CD8-positive, alpha-beta memory T cell (primary cell): ENCODE measurements around the gene ERCC4. TPM values are rescaled to one million over a fixed set of nuclear protein-coding genes. Genes with fewer than 3 reads are reported as not detected.
A peak's percentile ranks its signal among the peaks of the same experiment; 100 is the strongest.

Source experiments
- CTCF ChIA-PET: fragments of 350-600 bp; sonication (Branson Sonifier 250); formaldehyde crosslinking; loops from one replicate; lab custom pipeline; 2021; ENCODE audit warnings: antibody characterized with exemption; lab: Charles Lee
- POLR2A ChIA-PET: fragments of 350-600 bp; sonication (Branson Sonifier 250); formaldehyde crosslinking; loops from one replicate; lab custom pipeline; 2021; ENCODE audit warnings: antibody characterized with exemption; lab: Charles Lee
- DNase-seq, 5 donors: peaks; one replicate each; pipeline versions ENCODE4 v3.0.0 to v3.0.0-alpha.2; 2020 to 2022; ENCODE audit warnings: mixed read lengths in 1 of 5
- H3K27ac ChIP-seq: one replicate; pipeline ENCODE4 v1.7.0; 2013; ENCODE audit warnings: low read depth, mild to moderate bottlenecking, low read length, moderate library complexity
- H3K27me3 ChIP-seq: 2 replicates; pipeline ENCODE4 v1.7.0; 2013; ENCODE audit warnings: low read length, mild to moderate bottlenecking; ENCODE audit not compliant: insufficient read depth, poor library complexity, severe bottlenecking
- H3K36me3 ChIP-seq: 2 replicates; pipeline ENCODE4 v1.7.0; 2013; ENCODE audit warnings: mild to moderate bottlenecking, low read length, moderate library complexity; ENCODE audit not compliant: insufficient read depth
- H3K4me1 ChIP-seq: 2 replicates; pipeline ENCODE4 v1.7.0; 2013; ENCODE audit warnings: mild to moderate bottlenecking, low read length, moderate library complexity; ENCODE audit not compliant: insufficient read depth
- H3K4me3 ChIP-seq: 2 replicates; pipeline ENCODE4 v1.7.0; 2013; ENCODE audit warnings: mild to moderate bottlenecking, low read length
- H3K9me3 ChIP-seq: 2 replicates; pipeline ENCODE4 v1.7.0; 2013; ENCODE audit warnings: mild to moderate bottlenecking, low read length
- H3K27ac Mint-ChIP-seq, 8 donors: one replicate each; pipeline ENCODE4 v1.8.0; 2020 to 2021; ENCODE audit warnings: mixed read lengths in 8 of 8, mild to moderate bottlenecking in 6 of 8, inconsistent platforms in 3 of 8, moderate library complexity in 3 of 8
- H3K27me3 Mint-ChIP-seq, 2 donors: one replicate each; pipeline ENCODE4 v1.8.0; 2020 to 2021; ENCODE audit warnings: mixed read lengths in 2 of 2, mild to moderate bottlenecking in 1 of 2, moderate library complexity in 1 of 2
- H3K36me3 Mint-ChIP-seq, 3 donors: one replicate each; pipeline ENCODE4 v1.8.0; 2020 to 2021; ENCODE audit warnings: mixed read lengths in 3 of 3, inconsistent platforms in 1 of 3, mild to moderate bottlenecking in 1 of 3
- H3K4me1 Mint-ChIP-seq, 3 donors: one replicate each; pipeline ENCODE4 v1.8.0; 2020 to 2021; ENCODE audit warnings: mixed read lengths in 3 of 3, inconsistent platforms in 1 of 3, mild to moderate bottlenecking in 1 of 3
- H3K4me3 Mint-ChIP-seq, 7 donors: one replicate each; pipeline ENCODE4 v1.8.0; 2020 to 2021; ENCODE audit warnings: mixed read lengths in 7 of 7, mild to moderate bottlenecking in 6 of 7, moderate library complexity in 4 of 7, inconsistent platforms in 2 of 7
- H3K9me3 Mint-ChIP-seq, 5 donors: one replicate each; pipeline ENCODE4 v1.8.0; 2020 to 2022; ENCODE audit warnings: mixed read lengths in 5 of 5, mild to moderate bottlenecking in 3 of 5, moderate library complexity in 2 of 5, inconsistent platforms in 1 of 5
- polyA plus RNA-seq: library from polyadenylated mRNA; unstranded; fragments of 300-500 nt; fragmentation: Illumina TruSeq; gene quantifications from one replicate; pipeline ENCODE4 v1.2.3, GENCODE V29; 2021
- total RNA-seq, 2 experiments: library from RNA; stranded (reverse); gene quantifications; one replicate each; pipeline ENCODE4 v1.2.3, GENCODE V29; 2021

ERCC4 gene
- total and polyA plus RNA-seq, 3 experiments from 2014 or later = 13.1 to 21.6 (median 15.6) TPM

DNA sequence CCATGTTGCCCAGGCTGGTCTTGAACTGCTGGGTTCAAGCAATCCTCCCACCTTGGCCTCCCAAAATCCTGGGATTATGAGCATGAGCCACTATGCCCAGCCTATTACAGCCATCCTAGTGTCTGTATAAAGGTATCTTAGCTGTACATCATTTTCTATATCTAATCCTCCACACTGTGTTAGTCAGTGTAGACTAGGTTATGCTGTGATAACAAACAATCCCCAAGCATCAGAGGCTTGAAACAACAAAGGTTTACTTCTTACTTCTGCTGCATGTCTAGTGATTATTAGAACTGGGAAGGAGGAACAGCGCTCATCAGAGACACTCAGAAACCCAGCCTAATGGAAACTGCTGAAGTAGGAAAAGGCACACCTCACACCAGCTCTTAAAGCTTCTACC lies 68.1 kb downstream of the ERCC4 start:
- H3K4me1 Mint-ChIP-seq = no peaks in the 10 kb centered on the region
- DNase-seq = no peak
- H3K36me3 Mint-ChIP-seq = no peaks in the 10 kb centered on the region
- no peak overlapping the region for H3K27ac Mint-ChIP-seq
- H3K9me3 Mint-ChIP-seq = peaks cover 0 to 1% (median 0%) of the 10 kb centered on the region in 5 donors
- no peak overlapping the region for H3K4me3 Mint-ChIP-seq
- CTCF ChIA-PET = no interaction called here
- Histone ChIP-seq H3K4me1 (no peaks in the 10 kb centered on the region), H3K27me3 (no peaks in the 10 kb centered on the region), H3K9me3 (no peaks in the 10 kb centered on the region), H3K36me3 (no peaks in the 10 kb centered on the region), H3K27ac (no peak overlapping the region), H3K4me3 (no peak overlapping the region)
- POLR2A ChIA-PET = no interaction called here
- H3K27me3 Mint-ChIP-seq = peaks cover 0 to 12% of the 10 kb centered on the region in 2 donors

DNA sequence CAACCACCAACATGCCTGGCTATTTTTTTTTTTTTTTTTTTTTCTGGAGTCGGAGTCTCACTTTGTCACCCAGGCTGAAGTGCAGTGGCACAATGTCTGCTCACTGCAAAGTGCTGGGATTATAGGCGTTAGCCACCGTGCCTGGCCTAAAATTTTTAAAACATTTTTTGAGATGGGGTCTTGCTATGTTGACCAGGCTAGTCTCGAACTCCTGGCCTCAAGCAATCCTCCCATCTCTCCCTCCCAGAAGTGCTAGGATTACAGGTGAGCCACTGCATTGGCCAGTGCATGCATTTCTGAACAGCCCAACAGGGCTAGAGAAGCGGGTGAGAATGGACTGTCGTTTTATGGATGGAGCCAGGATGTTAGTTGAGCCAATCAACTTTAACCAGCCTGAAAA lies 72.4 kb downstream of the ERCC4 start:
- ChIA-PET POLR2A (no interaction called here), CTCF (no interaction called here)
- no peaks in the 10 kb centered on the region for H3K9me3 ChIP-seq
- Mint-ChIP-seq H3K4me3 (no peak overlapping the region), H3K27ac (no peak overlapping the region), H3K27me3 (peaks cover 2 to 15% of the 10 kb centered on the region in 2 donors), H3K36me3 (no peaks in the 10 kb centered on the region), H3K4me1 (no peaks in the 10 kb centered on the region), H3K9me3 (peaks cover 0 to 1% (median 0%) of the 10 kb centered on the region in 5 donors)
- no peak overlapping the region for H3K27ac ChIP-seq
- H3K36me3 ChIP-seq = no peaks in the 10 kb centered on the region
- no peaks in the 10 kb centered on the region for H3K4me1 ChIP-seq
- no peak overlapping the region for H3K4me3 ChIP-seq
- no peak for DNase-seq
- no peaks in the 10 kb centered on the region for H3K27me3 ChIP-seq

DNA sequence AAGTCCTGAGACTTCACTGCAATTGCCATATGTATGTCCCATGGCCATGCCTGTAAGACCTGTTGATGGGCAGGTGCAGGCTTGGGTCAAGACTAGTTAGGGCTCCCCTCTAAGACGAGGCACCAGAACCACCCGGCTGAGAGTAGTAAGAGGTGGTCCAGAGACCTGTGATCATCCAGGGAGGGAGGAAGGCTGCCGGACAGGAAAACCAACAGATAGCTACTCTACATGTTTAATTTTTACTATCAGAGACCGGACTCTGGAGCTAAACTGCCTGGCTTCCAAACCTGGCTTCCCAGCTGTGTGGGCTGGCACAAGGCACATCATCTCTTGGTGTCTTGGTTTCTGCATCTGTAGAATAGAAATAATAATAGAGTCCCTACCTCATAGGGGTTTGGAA lies 73.0 kb downstream of the ERCC4 start:
- no peaks in the 10 kb centered on the region for H3K36me3 Mint-ChIP-seq
- POLR2A ChIA-PET = no interaction called here

DNA sequence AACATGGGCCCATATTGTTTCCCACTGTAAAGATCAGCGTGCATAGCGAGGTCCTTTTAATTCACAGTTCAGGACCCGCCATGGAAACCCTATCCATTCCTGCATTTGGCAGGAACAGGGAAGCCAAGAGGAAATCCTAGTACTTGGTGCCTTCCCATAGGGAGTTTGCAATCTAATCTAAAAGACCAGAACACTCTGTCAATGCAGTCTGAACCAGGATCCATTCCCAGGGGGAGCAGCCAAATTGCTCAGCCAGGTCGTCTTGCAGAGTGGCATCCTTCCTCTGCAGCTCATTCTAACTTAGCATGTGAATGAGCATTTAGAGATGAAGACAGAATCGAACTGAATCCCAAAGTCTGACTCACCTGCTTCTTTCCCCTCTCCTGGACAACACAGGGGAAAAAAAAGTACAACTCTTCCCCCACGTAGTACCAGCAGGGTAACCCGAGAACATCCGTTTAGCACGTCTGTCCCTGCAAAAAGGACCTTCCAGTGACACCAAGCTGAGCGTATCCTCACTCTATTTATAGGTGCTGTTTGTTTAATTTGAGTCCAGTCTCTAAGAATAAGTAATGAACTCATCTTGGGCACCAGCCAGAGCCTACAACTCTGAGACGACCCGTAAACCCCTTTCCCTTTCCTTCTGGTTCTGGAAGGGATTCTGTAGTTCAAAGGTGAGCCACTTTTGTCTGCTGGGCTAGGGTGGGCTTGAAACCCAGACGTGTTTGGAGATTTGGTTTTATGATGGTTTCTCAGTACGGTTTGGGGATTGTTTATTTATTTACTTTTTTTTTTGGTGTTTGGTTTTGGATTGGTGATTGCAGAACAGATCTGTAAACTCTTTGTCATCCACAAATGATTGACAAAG lies 74.5 kb downstream of the ERCC4 start:
- Histone ChIP-seq H3K9me3 (no peaks in the 10 kb centered on the region), H3K4me1 (no peaks in the 10 kb centered on the region), H3K27me3 (no peaks in the 10 kb centered on the region), H3K36me3 (no peaks in the 10 kb centered on the region), H3K27ac (no peak overlapping the region), H3K4me3 (no peak overlapping the region)
- no peak for DNase-seq
- CTCF ChIA-PET = no interaction called here
- Mint-ChIP-seq H3K4me1 (peaks cover 0 to 5% (median 4%) of the 10 kb centered on the region in 3 donors), H3K27me3 (peaks cover 2 to 11% of the 10 kb centered on the region in 2 donors), H3K4me3 (no peak overlapping the region), H3K36me3 (no peaks in the 10 kb centered on the region), H3K9me3 (no peaks in the 10 kb centered on the region), H3K27ac (peak overlapping the region in 1 of 8 donors; percentile 9)
- POLR2A ChIA-PET = no interaction called here

More for the DNA sequence above, 73.0 kb downstream of the ERCC4 start:
- CTCF ChIA-PET = no interaction called here
- peaks cover 0 to 4% (median 3%) of the 10 kb centered on the region in 3 donors for H3K4me1 Mint-ChIP-seq
- no peaks in the 10 kb centered on the region for H3K9me3 ChIP-seq
- no peak overlapping the region for H3K4me3 Mint-ChIP-seq
- no peak overlapping the region for H3K4me3 ChIP-seq
- no peaks in the 10 kb centered on the region for H3K27me3 ChIP-seq
- peaks cover 2 to 15% of the 10 kb centered on the region in 2 donors for H3K27me3 Mint-ChIP-seq
- no peaks in the 10 kb centered on the region for H3K4me1 ChIP-seq
- no peak overlapping the region for H3K27ac ChIP-seq
- no peak overlapping the region for H3K27ac Mint-ChIP-seq
- DNase-seq = no peak
- H3K9me3 Mint-ChIP-seq = no peaks in the 10 kb centered on the region
- H3K36me3 ChIP-seq = no peaks in the 10 kb centered on the region

DNA sequence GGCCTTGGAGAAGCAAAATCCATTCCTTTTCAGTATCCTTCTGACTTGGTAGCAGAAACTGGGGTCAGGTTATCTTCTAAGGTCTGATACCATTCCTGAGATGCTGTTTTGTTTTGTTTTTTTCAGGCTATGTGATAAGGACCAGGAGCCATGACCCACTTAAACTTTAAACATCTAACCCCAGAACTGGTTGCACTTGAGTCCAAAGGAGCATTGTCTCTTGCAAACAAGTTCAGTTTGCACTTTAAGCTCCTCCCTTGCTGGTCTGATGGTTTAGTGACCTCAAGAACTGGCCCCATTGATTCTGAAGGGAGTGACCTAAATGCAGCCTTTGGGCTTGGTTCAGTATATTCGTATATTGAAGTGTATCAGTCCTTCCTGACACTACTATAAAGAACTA lies 75.2 kb downstream of the ERCC4 start:
- H3K4me3 ChIP-seq = no peak overlapping the region
- no peaks in the 10 kb centered on the region for H3K9me3 ChIP-seq
- Mint-ChIP-seq H3K4me3 (no peak overlapping the region), H3K4me1 (peaks cover 0 to 5% (median 4%) of the 10 kb centered on the region in 3 donors), H3K36me3 (no peaks in the 10 kb centered on the region), H3K9me3 (no peaks in the 10 kb centered on the region), H3K27ac (no peak overlapping the region), H3K27me3 (peaks cover 2 to 11% of the 10 kb centered on the region in 2 donors)
- H3K4me1 ChIP-seq = no peaks in the 10 kb centered on the region
- CTCF ChIA-PET = no interaction called here
- no peaks in the 10 kb centered on the region for H3K27me3 ChIP-seq
- POLR2A ChIA-PET = no interaction called here
- H3K36me3 ChIP-seq = no peaks in the 10 kb centered on the region
- no peak for DNase-seq
- no peak overlapping the region for H3K27ac ChIP-seq

DNA sequence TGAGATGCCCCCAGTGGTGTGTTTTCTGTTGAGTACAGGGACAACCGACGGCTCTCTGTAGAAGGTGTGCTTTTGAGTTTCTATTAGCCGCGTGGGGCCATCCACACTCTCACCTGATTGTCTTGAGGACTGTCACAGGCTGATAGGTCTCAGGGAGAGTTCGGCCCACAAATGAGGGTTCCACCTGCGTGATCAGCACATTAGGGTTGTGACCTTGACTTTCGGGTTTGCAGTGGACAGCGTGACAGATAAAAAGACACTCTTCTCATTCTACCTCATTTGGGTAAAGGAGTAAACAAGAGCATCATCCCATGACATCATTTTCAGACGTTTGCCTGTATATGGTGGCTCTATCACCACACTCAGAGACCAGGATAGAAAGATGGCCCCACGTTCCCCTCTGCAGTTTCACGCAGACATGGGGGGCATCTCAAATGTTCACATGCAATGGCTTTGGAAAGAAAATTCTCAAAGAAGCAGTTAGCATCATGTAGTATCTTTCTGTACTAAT lies 76.9 kb downstream of the ERCC4 start:
- no peak overlapping the region for H3K4me3 ChIP-seq
- no peak for DNase-seq
- no peak overlapping the region for H3K27ac ChIP-seq
- H3K9me3 ChIP-seq = no peaks in the 10 kb centered on the region
- Mint-ChIP-seq H3K27ac (no peak overlapping the region), H3K9me3 (no peaks in the 10 kb centered on the region), H3K27me3 (peaks cover 8 to 26% of the 10 kb centered on the region in 2 donors), H3K4me1 (peaks cover 0 to 5% (median 4%) of the 10 kb centered on the region in 3 donors), H3K36me3 (no peaks in the 10 kb centered on the region), H3K4me3 (no peak overlapping the region)
- POLR2A ChIA-PET = no interaction called here
- H3K4me1 ChIP-seq = no peaks in the 10 kb centered on the region
- no peaks in the 10 kb centered on the region for H3K36me3 ChIP-seq
- CTCF ChIA-PET = no interaction called here
- H3K27me3 ChIP-seq = no peaks in the 10 kb centered on the region

DNA sequence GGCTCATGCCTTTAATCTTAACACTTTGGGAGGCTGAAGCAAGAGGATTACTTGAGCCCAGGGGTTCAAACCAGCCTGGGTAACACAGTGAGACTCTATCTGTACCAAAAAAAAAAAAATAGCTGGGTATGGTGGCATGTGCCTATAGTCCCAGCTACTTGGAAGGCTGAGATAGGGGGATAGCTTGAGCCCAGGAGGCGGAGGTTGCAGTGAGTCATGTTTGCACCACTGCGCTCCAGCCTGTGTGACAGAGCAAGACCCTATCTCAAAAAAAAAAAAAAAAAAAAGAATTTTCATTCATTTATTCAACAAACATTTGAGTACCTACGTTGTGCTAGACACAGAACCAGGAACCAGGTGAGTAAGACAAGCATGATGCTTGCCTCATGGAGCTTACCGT lies 77.6 kb downstream of the ERCC4 start:
- Mint-ChIP-seq H3K9me3 (no peaks in the 10 kb centered on the region), H3K4me1 (peaks cover 0 to 7% (median 4%) of the 10 kb centered on the region in 3 donors), H3K36me3 (no peaks in the 10 kb centered on the region), H3K4me3 (no peak overlapping the region), H3K27ac (no peak overlapping the region), H3K27me3 (peaks cover 10 to 32% of the 10 kb centered on the region in 2 donors)
- Histone ChIP-seq H3K27me3 (no peaks in the 10 kb centered on the region), H3K36me3 (no peaks in the 10 kb centered on the region), H3K27ac (no peak overlapping the region), H3K4me3 (no peak overlapping the region), H3K4me1 (no peaks in the 10 kb centered on the region), H3K9me3 (no peaks in the 10 kb centered on the region)
- ChIA-PET POLR2A (no interaction called here), CTCF (no interaction called here)
- DNase-seq = no peak

DNA sequence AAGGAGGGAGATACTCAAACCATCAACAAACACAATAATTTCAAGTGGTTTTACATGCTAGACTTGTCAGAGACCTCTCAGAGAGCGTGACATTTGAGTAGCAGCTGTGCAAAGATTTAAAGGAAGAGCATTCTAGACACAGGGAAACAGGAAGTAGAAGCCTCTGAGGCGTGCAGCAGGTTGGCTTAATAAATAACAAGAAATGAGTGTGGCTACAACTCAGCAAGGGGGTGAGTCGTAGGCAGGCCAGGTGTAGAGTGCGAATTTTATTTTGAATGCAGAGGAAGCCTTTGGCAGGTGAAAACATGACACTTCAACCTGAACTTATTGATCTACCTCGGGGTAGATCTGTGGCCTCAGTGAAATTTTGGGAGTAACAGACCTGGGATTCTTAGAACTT lies 78.0 kb downstream of the ERCC4 start:
- Histone ChIP-seq H3K27me3 (no peaks in the 10 kb centered on the region), H3K4me3 (no peak overlapping the region), H3K27ac (no peak overlapping the region), H3K9me3 (no peaks in the 10 kb centered on the region), H3K4me1 (no peaks in the 10 kb centered on the region), H3K36me3 (no peaks in the 10 kb centered on the region)
- no peak for DNase-seq
- ChIA-PET POLR2A (no interaction called here), CTCF (no interaction called here)
- Mint-ChIP-seq H3K4me3 (no peak overlapping the region), H3K27me3 (peaks cover 10 to 29% of the 10 kb centered on the region in 2 donors), H3K27ac (no peak overlapping the region), H3K36me3 (no peaks in the 10 kb centered on the region), H3K9me3 (no peaks in the 10 kb centered on the region), H3K4me1 (peaks cover 2 to 11% (median 4%) of the 10 kb centered on the region in 3 donors)
